Epithelial cell of proximal tubule (primary cell): ENCODE data around the gene STX7. TPM values are rescaled to one million over a fixed set of nuclear protein-coding genes. Genes with fewer than 3 reads are reported as not detected.
"Not testable (repeated sequence)": the region's sequence is repeated elsewhere in the genome, so short reads cannot be mapped to it uniquely, and the experiment has no call there.

ENCODE experiments used
- DNase-seq: peaks from one replicate; pipeline ENCODE4 v3.0.0-alpha.2; 2011; ENCODE audit warnings: low read depth
- H3K4me3 ChIP-seq: 2 replicates; pipeline ENCODE4 v1.5.1; 2011; ENCODE audit warnings: low read depth, mild to moderate bottlenecking, low read length
- CTCF ChIP-seq: conservative IDR thresholded peaks from 2 replicates; pipeline ENCODE4 v1.5.1; 2012; ENCODE audit warnings: low read depth, mild to moderate bottlenecking, low read length
- total RNA-seq: library from RNA; depleted of rRNA; stranded (reverse); fragments of >200 nt; gene quantifications from 2 replicates; pipeline ENCODE4 v1.2.3, GENCODE V29; 2015

The STX7 gene
- 25.8 and 36.8 TPM in 2 replicates for total RNA-seq

- peak; percentile 82 for DNase-seq
- no peak for TF ChIP-seq CTCF
- H3K4me3 ChIP-seq, result peak within 1 kb of the TSS; percentile 72
Observed at GRCh38 chr6:132512638-132513632, at the start of gene STX7. STX7 (minus strand) TSS chr6:132513116; CDS start chr6:132503530, 9,586 bp downstream.

GRCh38 chr6:132560087-132560486, 47.2 kb upstream of the STX7 start:
- DNase-seq, H3K4me3 ChIP-seq: not testable (repeated sequence)

GRCh38 chr6:132552372-132552771, 39.5 kb upstream of the STX7 start, which contains the start of gene TAAR8:
TAAR8 (plus strand) TSS chr6:132552672; CDS start chr6:132552693, 21 bp downstream.
- no peak within 1 kb of the TSS for H3K4me3 ChIP-seq
- TF ChIP-seq CTCF, result no peak
- DNase-seq, result no peak

GRCh38 chr6:132551214-132551613, 38.3 kb upstream of the STX7 start:
- no peak overlapping the region for H3K4me3 ChIP-seq

GRCh38 chr6:132548746-132549463, 36.0 kb upstream of the STX7 start:
- no peak for TF ChIP-seq CTCF
- H3K4me3 ChIP-seq, result no peak overlapping the region
- DNase-seq, result no peak

More at GRCh38 chr6:132551214-132551613, 38.3 kb upstream of the STX7 start:
- no peak for DNase-seq
- no peak for TF ChIP-seq CTCF

GRCh38 chr6:132544826-132545225, 31.9 kb upstream of the STX7 start:
- no peak overlapping the region for H3K4me3 ChIP-seq
- TF ChIP-seq CTCF, result no peak
- no peak for DNase-seq

- no peak for TF ChIP-seq CTCF
- no peak for DNase-seq
- no peak within 1 kb of the TSS for H3K4me3 ChIP-seq
Observed at GRCh38 chr6:132537977-132538376, 25.1 kb upstream of the STX7 start, which contains the start of gene TAAR9. TAAR9 (plus strand) TSS chr6:132538277; CDS start chr6:132538290, 13 bp downstream.
